Lower leg skin (tissue), 4 donors: Measurements from ENCODE around the gene SIX5. TPM values are rescaled to one million over a fixed set of nuclear protein-coding genes. Genes with fewer than 3 reads are reported as not detected.
"Not testable (repeated sequence)": the region's sequence is repeated elsewhere in the genome, so short reads cannot be mapped to it uniquely, and the experiment has no call there.

Experiments
- DNase-seq, 2 donors: peaks; one replicate each; pipeline ENCODE4 v3.0.0-alpha.2; 2019; ENCODE audit warnings: low spot score in 2 of 2
- H3K4me3 ChIP-seq: fragments of 200-600 bp; sonication (generic); 2 replicates; pipeline ENCODE4 v1.5.1; 2017; ENCODE audit warnings: mild to moderate bottlenecking, low read depth; ENCODE audit not compliant: poor library complexity, severe bottlenecking
- CTCF ChIP-seq, 3 donors: fragments of 450-650 bp; IDR thresholded peaks; one replicate each; pipeline ENCODE4 v1.5.1; 2016; ENCODE audit warnings: antibody characterized with exemption in 3 of 3, mild to moderate bottlenecking in 3 of 3, moderate library complexity in 2 of 3
- POLR2A ChIP-seq, 2 donors: fragments of 450-650 bp; IDR thresholded peaks; one replicate each; pipeline ENCODE4 v1.6.1; 2016 to 2017; ENCODE audit warnings: antibody characterized with exemption in 2 of 2, mild to moderate bottlenecking in 1 of 2, moderate library complexity in 1 of 2
- WGBS, 2 donors: methylation state at CpG; one replicate each; pipeline ENCODE4 v1.1.5; 2018; 5-methylcytosine and 5-hydroxymethylcytosine counted together
- intact Hi-C: fragments of 100-400 bp; cut with DNase I; formaldehyde crosslinking; loops from one replicate; pipeline ENCODE4 v1.15.0; 2023; ENCODE audit warnings: low total_unique reads
- total RNA-seq, 4 donors: library from RNA; depleted of rRNA; stranded (reverse); fragments of >200 nt; gene quantifications; one replicate each; pipeline ENCODE4 v1.1.0, GENCODE V29; 2016

SIX5 gene
- total RNA-seq, 4 donors from 2014 or later, result 12.6 to 17.3 (median 13.8) TPM

GRCh38 chr19:45753548-45753947, 15.5 kb downstream of the SIX5 start:
- WGBS, 2 donors, result 59 to 74% methylated on average over 5 to 6 of the region's 6 CpGs
- no peak for TF ChIP-seq CTCF (IDR thresholded peaks at IDR 0.05)
- no peak for TF ChIP-seq POLR2A (IDR thresholded peaks at IDR 0.05)
- DNase-seq, result no peak
- H3K4me3 ChIP-seq, result no peak overlapping the region
- intact Hi-C loops, result no loop called here

GRCh38 chr19:45752639-45753038, 16.4 kb downstream of the SIX5 start:
- intact Hi-C loops, result no loop called here
- DNase-seq, result no peak
- WGBS, 2 donors, result 67 to 80% methylated on average over 12 of the region's 12 CpGs
- TF ChIP-seq POLR2A (IDR thresholded peaks at IDR 0.05) (no peak), CTCF (IDR thresholded peaks at IDR 0.05) (no peak)
- H3K4me3 ChIP-seq, result no peak overlapping the region

DNA sequence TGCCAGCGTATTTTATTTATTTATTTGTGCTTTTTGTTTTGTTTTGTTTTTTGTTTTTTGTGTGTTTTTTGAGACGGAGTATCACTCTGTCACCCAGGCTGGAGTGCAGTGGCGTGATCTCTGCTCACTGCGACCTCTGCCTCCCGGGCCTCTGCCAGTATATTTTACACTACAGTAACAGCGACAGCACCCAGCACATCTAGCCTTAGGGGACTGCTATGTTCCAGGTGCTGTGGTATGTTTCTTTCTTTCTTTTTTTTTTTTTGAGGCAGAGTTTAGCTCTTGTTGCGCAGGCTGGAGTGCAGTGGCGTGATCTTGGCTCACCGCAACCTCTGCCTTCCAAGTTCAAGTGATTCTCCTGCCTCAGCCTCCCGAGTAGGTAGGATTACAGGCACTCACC, 17.6 kb downstream of the SIX5 start:
- 86 to 87% methylated on average over 10 of the region's 10 CpGs for WGBS, 2 donors
- intact Hi-C loops, H3K4me3 ChIP-seq, DNase-seq: not testable (repeated sequence)

- no peak for TF ChIP-seq CTCF (IDR thresholded peaks at IDR 0.05)
- no peak for TF ChIP-seq POLR2A (IDR thresholded peaks at IDR 0.05)
- no peak for DNase-seq
- no peak overlapping the region for H3K4me3 ChIP-seq
- intact Hi-C loops, result no loop called here
- 77 to 84% methylated on average over 5 of the region's 5 CpGs for WGBS, 2 donors
These were observed 21.5 kb downstream of the SIX5 start for GRCh38 chr19:45747513-45747912.

GRCh38 chr19:45746866-45747265, 22.2 kb downstream of the SIX5 start:
- TF ChIP-seq POLR2A (IDR thresholded peaks at IDR 0.05) (no peak), CTCF (IDR thresholded peaks at IDR 0.05) (no peak)
- intact Hi-C loops, result no loop called here
- DNase-seq, result no peak
- no peak overlapping the region for H3K4me3 ChIP-seq
- 62 to 79% methylated on average over 5 of the region's 5 CpGs for WGBS, 2 donors

DNA sequence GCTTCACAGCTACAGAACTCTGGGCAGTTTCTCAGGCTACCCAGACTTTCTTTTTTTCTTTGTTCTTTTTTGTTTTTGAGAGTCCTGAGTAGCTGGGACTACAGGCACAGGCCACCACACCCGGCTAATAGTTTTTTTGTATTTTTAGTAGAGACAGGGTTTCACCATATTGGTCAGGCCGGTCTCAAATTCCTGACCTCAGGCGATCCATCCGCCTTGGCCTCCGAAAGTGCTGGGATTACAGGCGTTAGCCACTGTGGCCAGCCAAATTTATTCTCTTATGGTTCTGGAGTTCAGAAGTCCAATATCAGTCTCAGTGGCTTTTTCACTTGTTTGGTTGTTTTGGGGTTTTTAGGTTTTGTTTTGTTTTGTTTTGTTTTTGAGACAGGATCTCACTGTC, 23.4 kb downstream of the SIX5 start:
- intact Hi-C loops, result no loop called here
- no peak for TF ChIP-seq CTCF (IDR thresholded peaks at IDR 0.05)
- no peak for TF ChIP-seq POLR2A (IDR thresholded peaks at IDR 0.05)
- DNase-seq, result no peak
- H3K4me3 ChIP-seq, result no peak overlapping the region
- 81 to 86% methylated on average over 6 of the region's 6 CpGs for WGBS, 2 donors
